CD4-positive, alpha-beta T cell treated with Interleukin-4 for 4 hours (primary cell): ENCODE measurements around the gene SYNDIG1.

Experiments used
- DNase-seq: peaks from one replicate; pipeline ENCODE4 v3.0.0-alpha.2; 2020

The SYNDIG1 gene

DNA sequence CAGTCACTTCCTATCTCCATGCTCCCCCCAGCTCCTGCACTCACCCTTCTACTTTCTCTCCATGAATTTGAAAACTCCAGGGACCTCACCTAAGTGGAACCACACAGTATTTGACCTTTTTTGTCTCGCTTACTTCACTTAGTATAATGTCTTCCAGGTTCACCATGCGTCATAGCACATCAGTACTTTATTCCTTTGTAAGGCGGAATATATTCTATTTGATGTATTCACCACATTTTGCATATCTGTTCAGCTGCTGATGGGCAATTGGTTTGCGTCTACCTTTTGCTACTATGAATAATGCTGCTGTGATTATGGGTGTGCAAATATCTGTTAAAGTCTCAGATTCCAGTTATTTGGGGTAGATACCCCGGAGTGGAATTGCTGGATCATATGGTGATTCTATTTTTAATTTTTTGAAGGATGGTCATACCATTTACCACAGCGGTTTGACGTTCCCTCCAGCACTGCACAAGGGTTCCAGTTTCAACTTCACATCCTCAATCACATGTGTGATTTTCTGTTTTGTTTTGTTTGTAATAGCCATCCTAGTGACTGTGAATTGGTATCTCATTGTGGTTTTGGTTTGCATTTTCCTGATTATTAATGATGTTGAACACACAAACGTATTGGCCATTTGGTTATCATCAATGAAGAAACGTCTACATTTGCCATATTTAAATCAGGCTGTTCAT, 20.3 kb upstream of the SYNDIG1 start:
- no peak for DNase-seq

DNA sequence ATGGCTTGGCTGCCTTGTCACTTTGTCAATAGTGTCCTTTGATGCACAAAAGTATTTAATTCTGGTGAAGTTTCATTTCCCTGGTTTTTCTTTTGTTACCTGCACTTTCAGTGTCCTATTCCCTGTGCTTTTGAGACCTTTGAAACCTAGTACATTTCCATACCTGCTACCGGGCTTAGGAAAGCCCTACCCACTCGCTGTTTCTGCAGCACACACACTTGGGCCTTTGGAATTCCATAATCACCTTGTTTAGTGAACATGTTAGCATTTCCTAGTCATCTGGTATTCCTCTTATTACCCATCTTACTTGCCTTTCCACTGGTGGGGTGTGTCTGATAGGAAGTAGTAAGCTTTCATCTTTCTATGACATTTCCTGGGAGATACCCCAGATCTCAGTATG, 19.3 kb upstream of the SYNDIG1 start:
- no peak for DNase-seq

DNA sequence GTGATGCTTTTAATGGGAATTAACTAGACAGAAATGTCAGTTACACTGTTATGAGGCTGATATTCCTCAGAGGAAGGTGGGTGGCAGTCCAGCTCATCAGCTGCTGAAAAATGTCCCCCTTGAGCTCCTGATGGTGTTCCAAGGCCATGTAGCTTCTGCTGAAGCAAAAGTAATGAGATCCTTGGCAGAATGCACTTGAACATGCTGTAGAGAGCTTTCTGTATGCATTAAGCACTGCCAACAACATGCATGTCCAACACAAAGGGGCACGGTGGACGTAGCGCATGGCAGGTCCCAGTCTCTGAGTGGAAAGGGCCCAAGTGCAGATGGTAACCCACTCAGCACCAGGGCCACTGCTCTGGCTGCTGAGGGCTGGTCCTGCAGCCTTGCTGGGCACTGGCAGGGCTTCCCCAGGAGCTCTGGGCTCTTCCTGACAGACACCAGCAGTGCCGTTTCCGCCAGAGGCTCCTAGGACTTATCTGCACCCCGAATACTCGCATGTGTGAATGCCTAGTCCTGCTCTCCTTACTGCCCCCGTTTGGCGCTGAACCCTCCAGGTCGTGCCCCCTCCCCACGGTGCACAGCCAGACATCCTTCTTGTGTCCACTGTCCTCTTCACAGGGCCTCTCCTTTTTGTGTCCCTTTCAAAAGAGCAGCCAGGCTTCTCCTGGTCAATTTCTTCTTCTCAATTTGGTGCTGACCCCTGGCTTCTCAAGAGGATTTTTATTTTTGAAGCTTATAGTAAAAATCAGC, 18.6 kb upstream of the SYNDIG1 start:
- no peak for DNase-seq

DNA sequence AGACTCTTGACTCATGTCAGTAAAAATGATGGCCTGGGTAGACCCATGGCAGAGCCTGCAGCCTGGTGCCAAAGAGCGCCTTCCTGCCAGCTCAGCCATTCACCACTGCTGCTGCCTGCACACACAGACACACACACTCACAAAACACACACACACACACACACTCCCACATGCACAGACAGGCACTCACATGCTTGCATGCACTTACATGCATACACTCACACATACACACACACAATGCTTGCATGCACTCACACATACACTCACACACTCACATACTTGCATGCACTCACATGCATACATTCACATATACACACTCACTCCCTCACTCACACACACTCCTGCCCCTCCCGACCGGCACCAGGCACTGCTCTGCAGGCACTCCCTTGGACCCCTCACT, 18.0 kb upstream of the SYNDIG1 start:
- DNase-seq: no peak

DNA sequence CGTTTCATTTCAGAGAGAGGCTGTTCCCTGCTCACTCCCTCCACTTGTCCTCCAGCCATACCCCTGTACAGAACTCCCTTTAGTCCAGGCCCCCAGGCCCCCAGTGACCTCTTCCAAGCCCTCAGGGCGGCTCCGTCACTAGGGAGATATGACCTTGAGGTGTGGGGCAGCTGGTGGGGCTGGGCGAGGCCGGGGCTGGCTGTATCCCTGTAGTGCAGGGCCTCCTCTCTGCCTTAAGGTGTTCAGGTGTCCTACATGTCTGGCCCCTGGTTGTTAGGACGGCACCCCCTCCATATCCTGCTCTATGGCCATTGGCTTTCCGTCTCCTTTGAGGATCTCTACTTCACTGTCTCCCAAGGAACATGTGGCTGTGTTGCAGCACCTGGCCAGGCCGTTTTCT, 17.4 kb upstream of the SYNDIG1 start:
- DNase-seq: no peak

DNA sequence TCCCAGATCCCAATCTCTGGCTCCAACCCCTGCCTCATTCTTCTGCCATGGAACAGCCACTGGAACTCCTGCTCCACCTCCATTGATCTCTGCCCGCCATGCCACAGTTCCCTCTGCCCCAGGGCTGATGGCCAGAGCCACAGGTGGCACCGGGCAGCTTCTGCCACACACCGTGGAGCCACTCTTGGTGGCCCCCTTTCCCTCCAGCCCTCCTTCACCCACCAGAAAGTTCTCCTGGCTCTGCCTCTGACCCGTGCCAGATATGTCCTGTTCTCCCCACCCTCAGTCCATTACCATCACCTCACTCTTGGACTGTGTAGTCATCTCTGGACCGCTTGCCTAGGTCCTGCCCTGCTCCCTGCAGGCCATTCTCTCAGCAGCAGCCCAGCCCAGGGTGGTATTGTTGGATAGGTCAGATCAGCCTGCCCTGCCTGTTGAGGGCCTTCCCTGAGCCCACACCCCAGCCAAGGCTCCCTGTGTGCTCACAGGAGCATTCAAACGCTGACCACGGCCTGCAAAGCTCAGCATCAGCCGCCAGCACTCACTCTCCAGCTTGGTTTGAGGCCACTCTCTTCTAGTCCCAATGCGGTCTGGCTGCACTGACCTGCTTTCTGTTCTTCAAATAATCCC, 16.8 kb upstream of the SYNDIG1 start:
- no peak for DNase-seq

DNA sequence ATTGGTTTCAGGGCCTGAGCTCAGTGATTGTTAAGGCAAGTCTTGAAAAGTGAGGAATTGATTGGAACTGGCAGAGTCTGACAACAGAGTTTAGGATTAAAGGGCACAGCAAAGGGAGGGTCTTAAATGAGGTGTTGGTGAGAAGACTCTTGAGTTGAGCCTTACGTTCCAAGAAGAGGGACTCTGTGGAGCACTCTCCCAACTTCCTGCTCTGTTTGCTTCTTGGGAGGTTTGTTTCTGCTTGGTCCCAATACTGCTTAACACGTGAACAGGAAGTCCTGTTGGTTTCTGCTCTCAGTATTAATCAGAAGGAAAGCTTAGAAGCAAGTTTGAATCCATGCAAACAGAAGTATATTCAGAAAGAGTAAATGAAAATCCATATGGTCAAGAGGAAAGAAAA, 15.6 kb upstream of the SYNDIG1 start:
- no peak for DNase-seq

DNA sequence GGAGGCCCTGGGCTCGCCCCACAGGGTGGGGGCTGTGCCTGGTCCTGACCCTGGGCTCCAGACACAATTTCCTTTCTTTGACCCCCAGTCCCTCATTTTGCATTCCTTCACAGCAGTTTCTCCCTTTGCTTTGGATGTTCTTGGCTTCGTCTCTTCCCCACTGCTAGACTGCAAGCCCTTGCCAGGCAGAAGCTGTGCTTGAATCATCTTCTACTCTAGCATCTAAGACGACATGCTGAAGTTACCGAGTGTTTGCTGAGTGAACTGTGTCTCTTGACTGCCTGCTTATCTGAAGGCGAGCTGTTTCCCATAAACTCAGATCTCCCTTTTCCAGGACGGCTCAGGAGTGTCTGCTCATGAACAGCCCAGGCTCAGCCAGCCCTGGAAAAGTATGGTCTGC, 14.3 kb upstream of the SYNDIG1 start:
- DNase-seq: no peak

DNA sequence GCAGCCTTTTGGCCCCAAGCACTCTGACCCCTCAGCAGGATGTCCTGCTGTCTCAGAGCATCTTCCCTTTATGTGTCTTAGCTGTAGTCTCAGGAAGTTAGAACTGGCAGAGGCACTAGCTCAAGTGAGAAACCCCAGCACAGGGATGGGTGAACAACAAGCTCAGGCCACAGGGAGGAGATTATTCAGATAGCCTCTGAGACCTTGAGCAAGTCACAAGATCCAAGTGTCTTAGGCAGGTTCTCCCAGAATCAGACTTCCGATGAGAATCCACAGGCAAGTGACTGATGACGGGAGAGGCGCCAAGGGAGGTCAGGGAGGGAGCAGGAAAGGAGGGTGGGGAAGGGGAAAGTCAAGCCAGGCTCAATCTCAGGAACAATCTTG, 13.0 kb upstream of the SYNDIG1 start:
- no peak for DNase-seq

DNA sequence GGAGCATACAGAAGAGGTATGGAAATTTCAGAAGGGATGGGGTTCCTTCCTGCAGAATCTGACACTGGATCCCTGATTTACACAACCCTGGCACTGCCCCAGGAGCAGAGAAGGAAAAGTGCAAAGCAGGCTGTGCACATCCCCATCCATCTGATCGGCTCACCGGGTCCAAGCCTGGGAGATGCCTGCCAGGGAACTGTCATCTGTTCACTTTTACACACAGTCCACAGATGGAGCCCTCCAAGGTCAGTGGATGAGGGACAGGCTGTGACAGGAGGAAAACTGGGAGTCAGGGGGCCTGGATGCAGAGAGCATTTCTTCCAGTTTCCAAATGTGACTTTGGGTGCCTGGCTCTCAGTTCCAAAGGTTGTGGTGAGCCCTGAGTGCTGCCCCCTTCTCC, 11.0 kb upstream of the SYNDIG1 start:
- no peak for DNase-seq

DNA sequence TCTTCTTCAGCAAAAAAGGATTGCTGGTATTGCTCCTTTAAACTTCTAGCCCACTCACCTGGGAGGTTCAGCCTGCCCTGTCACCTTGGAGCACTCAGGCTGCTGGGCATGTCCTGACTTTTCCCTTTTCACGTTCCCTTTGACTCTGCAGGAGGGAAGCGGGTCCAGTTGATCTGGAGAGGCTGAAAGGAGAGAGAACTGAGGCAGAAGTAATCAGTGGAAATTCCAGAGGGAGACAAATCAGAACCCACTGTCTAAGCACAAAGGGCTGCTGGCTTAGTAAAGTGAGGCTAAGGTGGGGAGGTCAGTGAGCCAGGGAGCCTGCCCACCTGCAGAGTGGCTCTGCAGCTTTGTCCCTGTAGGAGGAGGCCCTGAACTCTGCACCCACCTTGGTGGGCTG, 9.7 kb upstream of the SYNDIG1 start:
- DNase-seq: no peak

DNA sequence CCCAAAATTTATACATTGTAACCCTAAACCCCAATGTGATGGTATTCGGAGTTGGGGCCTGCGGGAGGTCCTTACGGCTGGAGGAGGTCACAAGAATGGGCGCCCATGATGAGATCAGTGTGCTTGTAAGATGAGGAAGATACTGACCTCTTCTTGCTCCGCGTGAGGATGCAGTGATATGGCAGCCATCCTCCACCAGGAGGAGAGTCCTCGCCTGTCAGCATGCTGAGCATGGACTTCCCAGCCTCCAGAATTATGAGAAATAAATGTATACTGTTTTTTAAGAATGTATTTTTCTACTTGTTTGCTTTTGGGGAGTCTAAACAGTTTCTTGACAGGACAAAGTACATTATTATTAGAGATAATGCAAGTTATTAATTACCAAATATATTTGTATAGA, 8.7 kb upstream of the SYNDIG1 start:
- DNase-seq: no peak

DNA sequence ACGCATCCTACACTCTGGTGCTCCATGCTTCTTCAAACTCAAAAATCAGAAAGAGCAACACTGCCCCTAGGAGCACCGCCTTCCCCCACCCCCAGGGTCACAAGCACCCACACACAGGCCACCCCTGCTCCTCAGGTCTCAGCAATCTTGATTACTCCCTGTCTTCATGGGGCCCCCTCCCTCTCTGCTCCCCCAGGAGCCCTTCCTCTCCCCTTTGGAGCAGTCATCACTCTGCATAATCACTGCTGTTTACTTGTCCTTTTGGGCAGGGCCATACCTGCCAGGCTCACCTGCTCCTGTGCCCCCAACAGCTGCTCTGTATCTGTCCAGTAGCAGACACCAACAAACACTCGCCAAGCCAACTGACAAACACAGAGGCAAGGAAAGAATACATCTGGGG, 7.6 kb upstream of the SYNDIG1 start:
- DNase-seq: no peak

DNA sequence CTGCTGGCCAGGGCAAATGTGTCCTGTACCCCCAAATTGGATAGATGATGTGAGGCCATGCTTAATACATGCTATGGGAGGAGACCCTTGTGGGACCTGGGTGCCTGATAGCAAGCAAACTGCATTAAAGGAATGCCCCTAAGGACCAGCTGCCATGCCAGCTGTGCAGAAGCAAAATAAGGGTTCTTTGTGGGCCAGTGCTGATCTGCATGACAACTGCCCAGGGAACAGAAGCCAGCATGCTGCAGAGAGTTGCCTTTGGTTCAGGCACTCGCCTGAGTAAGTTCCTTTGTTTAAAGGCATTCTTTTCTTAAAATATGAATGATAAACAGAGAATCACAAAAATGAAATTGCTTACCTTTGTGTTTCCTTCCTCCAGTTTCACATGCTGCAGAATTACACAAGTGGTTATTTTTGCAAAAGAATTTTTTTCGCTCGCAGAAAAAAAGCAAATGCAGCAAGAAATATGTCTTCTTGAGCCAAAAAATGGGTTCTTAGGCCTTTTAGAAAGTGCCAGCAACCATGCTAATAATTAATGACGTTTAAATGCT, 6.9 kb upstream of the SYNDIG1 start:
- DNase-seq: no peak

DNA sequence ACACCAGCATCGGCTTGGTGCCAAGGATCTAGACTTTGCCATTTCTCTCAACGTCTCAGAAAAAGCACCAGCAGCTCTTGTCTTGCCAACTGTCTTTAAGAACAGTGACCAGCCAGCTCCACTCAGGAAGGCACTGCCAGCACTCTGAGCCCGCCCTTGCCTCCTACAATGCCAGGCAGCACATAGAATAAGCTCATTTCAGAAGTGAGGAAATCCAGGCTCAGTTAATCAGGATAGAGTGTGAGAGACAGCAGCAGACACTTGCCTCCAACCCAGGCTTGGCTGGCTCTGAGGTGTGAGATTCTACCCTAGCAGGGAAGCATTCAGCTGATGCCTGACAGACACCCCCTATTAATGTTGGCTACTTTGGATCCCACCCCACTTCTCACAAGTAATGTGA, 4.3 kb upstream of the SYNDIG1 start:
- no peak for DNase-seq

DNA sequence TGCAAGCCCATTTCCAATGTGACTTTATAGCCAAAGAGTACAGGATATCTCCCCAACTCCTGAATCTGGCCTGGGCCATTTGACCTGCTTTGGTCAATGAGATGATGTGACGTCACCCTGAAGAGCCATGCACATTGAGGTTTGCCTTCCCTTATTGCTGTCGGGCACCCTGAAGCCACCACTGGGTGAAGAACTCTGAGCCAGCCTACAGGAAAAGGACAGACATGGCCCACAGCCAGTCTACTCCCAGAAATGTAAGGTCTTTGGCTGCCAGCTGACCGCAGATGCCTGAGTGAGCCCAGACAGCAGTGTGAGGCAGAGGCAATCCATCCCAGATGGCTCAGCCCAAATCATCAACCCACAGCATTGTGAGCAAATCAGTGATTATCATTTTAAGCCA, 3.7 kb upstream of the SYNDIG1 start:
- no peak for DNase-seq

DNA sequence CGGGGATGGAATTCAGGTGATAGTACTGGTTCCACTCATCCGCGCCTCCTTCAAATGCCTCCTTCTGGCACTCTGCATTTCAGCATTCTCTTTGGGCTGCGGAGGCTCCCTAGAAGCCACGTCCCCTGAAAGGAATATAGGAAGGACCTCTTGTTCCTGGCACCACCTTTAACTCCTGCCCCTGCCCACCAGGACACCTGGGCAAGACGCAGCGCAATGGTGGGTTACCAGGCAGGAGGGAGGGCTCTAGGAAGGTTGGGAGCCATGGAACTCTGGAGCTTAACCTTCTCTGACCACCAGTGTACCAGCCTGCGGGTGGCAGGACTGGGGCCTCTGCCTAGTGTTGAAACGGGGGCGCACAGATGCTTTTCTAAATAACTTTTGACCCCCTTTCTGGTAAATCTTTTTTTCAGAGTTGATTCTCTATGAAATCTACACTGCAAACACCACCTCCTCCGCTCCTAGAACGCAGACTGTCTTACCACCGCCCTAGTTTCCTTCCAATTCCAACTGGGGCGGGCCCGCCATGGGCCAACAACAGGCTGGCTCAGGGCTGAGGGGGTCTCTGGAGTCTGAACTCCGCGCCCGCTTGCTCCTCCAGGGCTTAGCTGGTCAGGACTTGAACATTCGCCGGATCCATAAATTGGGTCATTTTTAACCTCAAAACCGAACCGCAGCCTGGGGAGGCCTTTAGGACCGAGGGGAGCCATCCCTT, 871 bp upstream of the SYNDIG1 start:
- no peak for DNase-seq

DNA sequence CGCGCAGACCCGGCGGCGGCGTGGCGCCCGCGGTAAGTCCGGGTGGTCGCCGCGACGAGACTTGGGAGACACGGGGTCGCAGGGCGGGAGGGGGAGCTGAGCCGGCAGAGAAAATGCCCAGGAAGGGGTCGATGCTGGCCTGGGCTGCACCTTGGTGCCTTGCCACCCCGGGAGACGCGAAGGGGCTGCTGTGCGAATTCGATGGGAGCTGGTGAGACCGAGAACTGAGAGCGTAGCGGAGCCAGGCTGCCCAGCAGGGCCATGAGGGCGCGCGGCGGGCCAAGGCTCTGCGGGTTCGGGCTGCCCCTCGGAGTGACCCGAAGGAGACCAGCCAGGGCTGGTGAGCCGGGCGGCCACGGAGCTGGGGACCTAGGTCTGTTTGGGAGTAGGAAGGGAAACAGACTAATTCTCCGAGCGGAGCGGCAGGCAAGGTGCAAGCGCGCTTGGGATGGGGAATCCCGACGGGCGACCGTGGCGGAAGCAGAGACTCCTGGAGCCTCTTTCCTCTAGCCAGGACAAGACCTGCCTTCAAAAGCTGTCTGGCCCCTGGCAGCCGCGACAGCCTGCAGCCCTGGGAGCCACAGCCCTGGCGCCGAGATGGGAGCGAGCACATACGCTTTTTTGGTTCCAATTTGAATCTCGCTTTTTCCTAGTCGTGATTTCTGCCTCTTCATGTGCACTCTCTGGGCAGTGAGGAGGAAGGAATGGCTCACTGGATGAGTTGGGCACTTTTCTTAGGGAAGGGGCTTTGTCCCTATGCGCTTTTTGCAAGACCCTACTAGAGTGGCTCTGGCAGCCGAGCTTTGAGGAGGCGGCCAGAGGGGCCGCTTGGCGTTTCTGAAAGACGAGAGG, 691 bp downstream of the SYNDIG1 start:
- DNase-seq: no peak

DNA sequence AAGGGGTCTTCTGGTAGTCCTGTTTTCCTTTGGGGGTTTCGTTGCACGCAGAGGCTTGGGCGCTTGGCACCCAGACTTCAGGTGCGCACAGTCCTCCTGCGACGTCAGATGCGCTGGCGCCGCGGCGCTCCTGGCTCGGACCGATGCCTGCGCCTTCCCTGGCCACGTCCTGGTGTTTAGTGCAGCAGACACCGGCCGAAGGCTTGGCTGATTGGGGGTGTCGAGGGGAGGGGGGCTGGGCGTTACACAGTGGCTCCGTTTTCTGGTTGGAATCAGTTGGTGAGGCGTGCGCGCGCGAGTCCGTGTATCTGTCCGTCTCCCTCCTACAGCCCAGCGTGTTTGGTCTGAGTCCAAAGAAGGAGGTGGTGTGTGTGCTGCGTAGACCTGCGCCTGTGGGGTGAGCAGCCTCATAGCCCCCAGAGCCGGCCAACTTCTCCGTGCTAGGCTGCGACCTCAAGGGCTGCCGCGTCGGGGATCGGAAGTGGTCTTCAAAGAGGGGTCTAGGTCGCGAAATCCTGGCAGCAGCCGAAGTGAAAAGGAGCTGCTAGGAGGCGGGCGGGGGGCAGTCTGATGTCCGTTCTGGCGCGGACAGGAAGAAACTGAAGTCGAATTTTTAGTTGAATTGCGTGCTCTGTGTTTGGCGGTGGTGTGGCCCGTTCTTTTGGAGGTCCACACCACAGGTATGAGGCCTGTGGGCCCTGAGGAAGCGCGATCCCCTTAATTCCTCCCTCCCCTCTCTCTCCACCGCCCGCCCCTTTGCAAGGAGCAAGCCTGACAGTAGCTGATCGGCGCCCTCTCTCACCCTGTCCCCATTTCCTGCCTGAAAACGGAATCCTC, 1.5 kb downstream of the SYNDIG1 start:
- DNase-seq: no peak

DNA sequence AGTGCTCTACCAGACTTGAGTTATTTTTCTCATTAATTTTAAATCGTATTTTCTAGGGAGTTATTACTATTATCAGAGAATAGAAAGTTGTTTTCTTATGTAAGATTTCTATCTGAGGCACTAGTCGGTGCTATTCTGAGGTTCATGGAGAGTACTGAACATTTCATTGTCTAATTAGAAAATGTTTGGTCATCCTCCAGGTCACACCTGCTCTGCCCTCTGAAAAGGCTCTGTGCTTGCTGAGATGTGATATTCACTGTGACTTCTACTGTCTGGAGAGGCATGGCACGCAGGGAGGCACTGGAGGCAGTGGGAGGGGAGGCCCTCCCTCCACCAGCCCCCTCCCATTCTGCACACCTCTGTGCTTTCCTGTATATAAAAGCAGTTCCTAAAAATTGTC, 3.0 kb downstream of the SYNDIG1 start:
- DNase-seq: no peak

DNA sequence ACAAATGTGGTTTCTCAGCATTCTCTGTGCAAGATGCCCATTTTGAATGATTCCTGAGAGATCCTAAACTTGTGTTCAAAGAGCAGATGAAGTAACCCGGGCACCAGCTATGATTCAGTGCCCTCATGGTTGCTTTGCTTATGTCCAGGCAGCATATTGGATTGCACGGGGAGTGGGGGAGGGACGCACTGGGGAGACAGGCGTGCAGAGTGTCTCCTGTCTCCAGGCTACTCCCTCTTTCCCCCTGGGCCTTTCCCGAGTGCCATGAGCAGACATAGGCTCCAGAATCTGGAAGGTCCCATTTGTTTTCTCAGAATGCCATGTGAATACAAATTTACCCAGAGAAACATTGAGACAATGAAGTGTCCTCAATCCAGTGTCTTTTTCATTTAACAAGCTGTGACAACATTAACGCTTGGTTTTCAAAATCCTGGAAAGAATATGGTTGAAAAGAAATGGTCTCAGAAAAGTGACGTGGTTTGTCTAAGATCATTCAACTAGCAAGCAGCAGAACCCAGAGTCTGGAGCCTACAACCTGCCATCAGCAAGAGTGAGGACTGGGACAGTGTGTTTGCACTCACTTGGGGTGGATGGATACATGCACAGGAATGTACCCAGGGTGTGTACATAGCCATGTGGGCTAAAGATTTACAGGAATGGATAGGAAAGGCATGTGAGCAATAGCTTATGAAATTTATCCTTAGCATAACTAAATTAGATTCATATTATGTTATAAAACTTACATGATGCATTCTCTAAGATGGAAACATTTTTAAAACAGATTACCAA, 4.2 kb downstream of the SYNDIG1 start:
- DNase-seq: no peak
